T-helper 17 cell (primary cell): ENCODE data around the gene CNGB1. TPM values are rescaled to one million over a fixed set of nuclear protein-coding genes. Genes with fewer than 3 reads are reported as not detected.
"Not testable (repeated sequence)": the region's sequence is repeated elsewhere in the genome, so short reads cannot be mapped to it uniquely, and the experiment has no call there.

Source experiments
- ATAC-seq: fragments of 150-1000 bp; cut with Tn5 transposase; 2 replicates; pipeline ENCODE4 v1.10.0; 2021; ENCODE audit warnings: mild to moderate bottlenecking, moderate library complexity
- DNase-seq, 3 donors: peaks; one replicate each; pipeline versions ENCODE4 v3.0.0 to v3.0.0-alpha.2; 2020 to 2021
- H3K9me3 ChIP-seq: one replicate; pipeline ENCODE4 v1.7.0; 2013; ENCODE audit warnings: low read length, mild to moderate bottlenecking; ENCODE audit not compliant: control insufficient read depth, poor library complexity, severe bottlenecking
- H3K27ac Mint-ChIP-seq: one replicate; pipeline ENCODE4 v1.8.0; 2022; ENCODE audit warnings: mild to moderate bottlenecking, moderate library complexity, mixed read lengths
- H3K27me3 Mint-ChIP-seq: one replicate; pipeline ENCODE4 v1.8.0; 2022; ENCODE audit warnings: mixed read lengths
- H3K36me3 Mint-ChIP-seq: one replicate; pipeline ENCODE4 v1.8.0; 2022; ENCODE audit warnings: low read depth, mixed read lengths
- H3K4me1 Mint-ChIP-seq: one replicate; pipeline ENCODE4 v1.8.0; 2022; ENCODE audit warnings: mild to moderate bottlenecking, mixed read lengths
- H3K4me3 Mint-ChIP-seq: one replicate; pipeline ENCODE4 v1.8.0; 2022; ENCODE audit warnings: mild to moderate bottlenecking, moderate library complexity, mixed read lengths
- total RNA-seq, 4 donors: library from RNA in 2 of 4; stranded (reverse) in 2 of 4; gene quantifications; one replicate each; pipeline ENCODE4 v1.2.3 and lab custom pipeline; 2022 to 2026

CNGB1 gene
- total RNA-seq, 2 donors from 2014 or later: not detected

DNA sequence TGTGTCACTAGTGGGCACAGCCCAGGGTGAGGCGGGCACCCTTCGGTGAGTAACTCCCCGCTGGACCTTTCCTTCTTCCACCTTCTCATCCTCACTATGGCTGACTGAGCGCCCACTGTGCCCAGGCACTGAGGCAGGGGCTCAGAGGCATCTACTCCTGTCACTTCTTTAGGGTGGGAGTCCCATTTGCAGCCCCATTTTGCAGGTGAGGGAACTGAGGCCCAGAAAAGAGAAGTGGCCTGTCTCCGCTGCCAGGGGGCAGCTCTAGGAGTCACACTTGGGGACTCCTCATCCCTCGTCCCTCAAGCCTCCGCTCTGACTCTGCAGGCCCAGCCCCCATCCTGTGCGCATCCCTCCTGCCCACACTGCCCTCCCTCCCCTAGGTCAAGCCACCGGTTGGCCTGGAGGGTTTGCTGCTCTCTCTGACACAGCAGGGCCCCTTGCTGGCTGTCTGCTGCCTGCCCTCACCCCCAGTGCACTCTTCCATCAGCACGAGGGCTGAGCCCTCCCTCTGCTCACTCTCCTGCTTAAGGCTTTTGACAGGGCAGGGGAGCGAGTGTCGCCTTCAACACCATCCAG is 62.4 kb downstream of the CNGB1 start:
- DNase-seq (no peak), ATAC-seq (no peak)
- H3K27me3 Mint-ChIP-seq: peaks cover 21% of the 10 kb centered on the region
- no peak overlapping the region for H3K4me3 Mint-ChIP-seq
- H3K27ac Mint-ChIP-seq: no peak overlapping the region
- no peaks in the 10 kb centered on the region for H3K36me3 Mint-ChIP-seq
- H3K4me1 Mint-ChIP-seq: peaks cover 8% of the 10 kb centered on the region
- H3K9me3 ChIP-seq: no peaks in the 10 kb centered on the region

DNA sequence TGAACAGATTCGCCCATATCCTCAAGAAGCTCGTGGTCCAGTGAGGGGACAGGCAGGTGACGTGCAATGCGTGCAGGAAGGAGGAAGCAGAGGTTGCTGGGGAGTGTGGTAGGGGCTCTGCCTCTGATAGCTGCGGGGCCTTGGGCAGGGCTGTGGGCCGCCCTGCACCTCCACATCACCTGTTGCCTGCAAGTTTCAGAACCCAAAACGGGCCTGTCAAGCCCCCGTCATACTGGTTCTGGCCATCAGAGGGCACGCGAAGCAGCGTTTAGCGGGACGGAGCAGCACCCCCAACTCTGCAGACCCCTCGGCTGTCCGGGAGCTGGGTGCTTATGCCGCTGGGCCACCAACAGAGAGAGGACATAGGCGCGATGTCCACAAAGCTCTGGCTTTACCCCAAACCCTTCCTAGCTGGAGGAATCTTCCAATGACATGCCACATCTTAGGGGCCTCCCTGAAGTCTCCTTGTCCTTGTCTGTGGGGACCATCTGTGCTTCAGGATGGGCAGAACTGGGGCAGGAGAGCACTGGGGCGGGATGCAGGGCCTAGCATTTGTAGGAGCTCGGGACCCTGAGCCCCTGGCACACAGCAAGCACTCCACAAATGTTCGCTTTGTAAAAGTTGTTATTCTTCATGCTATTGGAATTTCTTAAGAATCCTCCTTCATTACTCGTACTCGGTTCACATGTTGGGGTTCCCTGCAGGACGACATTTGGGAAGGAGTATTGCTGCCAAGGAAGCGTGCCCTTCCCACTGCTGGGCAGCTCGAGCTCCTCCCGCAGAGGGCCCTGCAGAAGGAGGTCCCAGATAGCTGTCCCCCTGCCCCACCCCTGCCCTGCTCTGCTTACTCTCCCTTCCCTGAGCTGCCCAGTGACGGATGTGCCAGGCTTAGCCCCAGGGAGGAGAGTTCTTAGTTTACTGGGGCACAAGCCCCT is 64.3 kb downstream of the CNGB1 start:
- ATAC-seq: peak; percentile 58
- peaks cover 2% of the 10 kb centered on the region for H3K36me3 Mint-ChIP-seq
- no peak overlapping the region for H3K4me3 Mint-ChIP-seq
- no peak for DNase-seq
- peaks cover 24% of the 10 kb centered on the region for H3K27me3 Mint-ChIP-seq
- no peak overlapping the region for H3K27ac Mint-ChIP-seq
- H3K9me3 ChIP-seq: no peaks in the 10 kb centered on the region
- H3K4me1 Mint-ChIP-seq: peaks cover 4% of the 10 kb centered on the region

DNA sequence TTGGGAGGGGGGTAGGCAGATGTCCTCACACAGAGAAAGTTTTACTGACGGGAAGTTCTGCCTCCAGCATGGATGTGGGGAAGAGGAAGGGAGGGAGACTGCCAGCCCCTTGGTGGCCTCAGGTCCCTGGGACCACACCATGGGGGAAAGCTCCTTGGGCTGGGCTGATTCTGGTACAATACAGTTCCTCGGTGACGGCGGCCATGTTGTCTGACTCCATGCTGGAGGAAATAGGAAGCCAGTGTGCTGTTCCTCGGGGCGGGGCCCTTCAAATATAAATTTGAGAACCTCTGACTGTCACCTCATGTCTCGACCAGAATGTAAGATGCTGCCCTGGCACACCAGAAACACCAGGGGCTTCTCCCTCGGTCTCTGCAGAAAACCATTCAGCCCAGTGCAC is 66.8 kb downstream of the CNGB1 start:
- DNase-seq (no peak), ATAC-seq (no peak)
- no peaks in the 10 kb centered on the region for H3K9me3 ChIP-seq
- Mint-ChIP-seq H3K4me1 (peaks cover 8% of the 10 kb centered on the region), H3K27ac (no peak overlapping the region), H3K36me3 (peaks cover 2% of the 10 kb centered on the region), H3K27me3 (peaks cover 29% of the 10 kb centered on the region), H3K4me3 (no peak overlapping the region)

DNA sequence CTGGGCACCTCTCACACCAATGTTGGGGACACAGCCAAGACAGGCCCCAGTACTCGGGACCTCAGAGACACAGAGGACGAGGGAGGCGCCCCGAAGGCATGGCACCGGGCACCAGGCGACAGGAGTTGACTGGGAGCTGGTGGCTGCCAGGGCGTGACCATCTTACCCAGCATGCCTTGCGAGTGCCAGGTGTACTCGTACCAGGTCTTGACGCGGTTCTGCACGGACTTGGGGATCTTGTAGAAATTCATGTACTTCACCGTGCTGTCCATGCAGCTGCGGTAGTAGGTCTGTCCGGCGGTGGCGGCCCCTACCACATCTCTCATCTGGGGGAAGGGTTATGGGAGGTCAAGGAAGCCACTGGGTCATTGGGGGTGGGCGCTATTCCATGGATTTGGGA is 67.3 kb downstream of the CNGB1 start:
- Mint-ChIP-seq H3K36me3 (peaks cover 2% of the 10 kb centered on the region), H3K27ac (no peak overlapping the region), H3K4me3 (no peak overlapping the region), H3K4me1 (peaks cover 6% of the 10 kb centered on the region), H3K27me3 (peaks cover 29% of the 10 kb centered on the region)
- H3K9me3 ChIP-seq: no peaks in the 10 kb centered on the region
- ATAC-seq (no peak), DNase-seq (no peak)

DNA sequence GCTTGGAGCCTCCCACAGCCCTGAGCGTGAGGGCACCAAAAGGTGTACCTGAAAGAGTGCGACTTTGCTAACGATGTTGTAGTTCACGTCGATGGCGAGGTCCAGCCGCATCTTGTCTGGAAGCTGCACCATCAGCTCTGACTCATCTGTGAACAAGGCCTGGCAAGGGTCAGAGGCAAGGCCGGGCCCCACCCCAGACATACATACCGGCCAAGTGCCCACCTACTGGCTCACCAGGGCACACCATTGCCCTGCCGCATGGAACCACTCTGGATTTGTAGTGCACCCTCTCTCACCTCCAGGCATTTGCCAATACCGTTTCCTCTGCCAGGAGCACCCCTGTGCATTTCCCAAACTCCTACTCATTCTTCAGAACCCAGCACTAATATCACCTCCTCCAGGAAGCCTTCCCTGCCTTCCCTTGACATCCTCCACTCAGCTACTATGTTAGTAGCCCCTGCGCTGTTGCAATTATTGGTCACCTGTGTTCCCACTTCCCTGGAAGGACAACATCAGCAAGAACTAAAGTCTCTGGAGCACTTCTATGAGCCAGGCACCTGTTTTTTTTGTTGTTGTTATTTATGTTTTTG is 69.4 kb downstream of the CNGB1 start:
- Mint-ChIP-seq H3K27ac (no peak overlapping the region), H3K4me1 (peaks cover 6% of the 10 kb centered on the region), H3K36me3 (peaks cover 2% of the 10 kb centered on the region), H3K4me3 (no peak overlapping the region), H3K27me3 (peaks cover 34% of the 10 kb centered on the region)
- ATAC-seq (no peak), DNase-seq (no peak)
- H3K9me3 ChIP-seq: no peaks in the 10 kb centered on the region

DNA sequence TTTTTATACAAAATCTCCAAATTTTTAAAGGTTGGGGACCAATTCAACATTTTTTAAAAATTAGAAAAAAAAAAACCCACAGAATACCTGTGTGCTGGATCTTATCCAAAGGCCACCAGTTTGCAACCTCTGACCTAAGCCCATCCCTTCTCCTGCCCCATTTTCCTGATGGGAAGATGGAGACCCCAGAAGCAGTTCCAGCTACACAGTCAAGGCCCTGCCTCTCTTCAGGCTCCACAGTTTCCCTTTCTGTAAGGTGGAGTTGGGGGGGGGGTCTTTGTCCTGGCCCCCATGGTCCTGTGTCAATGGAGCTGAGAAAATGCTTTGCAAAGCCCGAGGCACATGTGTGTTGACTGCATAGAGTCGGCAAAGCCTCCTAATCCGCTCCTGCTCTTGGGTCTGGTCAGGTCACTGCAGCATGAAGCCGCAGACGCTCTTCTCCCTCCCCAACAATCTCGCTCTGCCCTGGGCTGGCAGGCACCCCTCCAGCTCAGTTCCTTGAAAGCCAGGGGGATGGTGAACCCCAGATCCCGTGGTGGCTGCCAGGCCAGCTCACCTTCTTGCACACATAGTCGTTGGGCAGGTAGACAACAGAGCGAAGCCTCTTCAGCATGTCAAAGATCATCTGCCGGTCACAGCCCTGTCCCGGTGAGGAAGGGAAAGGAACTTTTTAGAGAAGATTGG is 70.0 kb downstream of the CNGB1 start:
- ATAC-seq: no peak
- no peak overlapping the region for H3K27ac Mint-ChIP-seq

DNA sequence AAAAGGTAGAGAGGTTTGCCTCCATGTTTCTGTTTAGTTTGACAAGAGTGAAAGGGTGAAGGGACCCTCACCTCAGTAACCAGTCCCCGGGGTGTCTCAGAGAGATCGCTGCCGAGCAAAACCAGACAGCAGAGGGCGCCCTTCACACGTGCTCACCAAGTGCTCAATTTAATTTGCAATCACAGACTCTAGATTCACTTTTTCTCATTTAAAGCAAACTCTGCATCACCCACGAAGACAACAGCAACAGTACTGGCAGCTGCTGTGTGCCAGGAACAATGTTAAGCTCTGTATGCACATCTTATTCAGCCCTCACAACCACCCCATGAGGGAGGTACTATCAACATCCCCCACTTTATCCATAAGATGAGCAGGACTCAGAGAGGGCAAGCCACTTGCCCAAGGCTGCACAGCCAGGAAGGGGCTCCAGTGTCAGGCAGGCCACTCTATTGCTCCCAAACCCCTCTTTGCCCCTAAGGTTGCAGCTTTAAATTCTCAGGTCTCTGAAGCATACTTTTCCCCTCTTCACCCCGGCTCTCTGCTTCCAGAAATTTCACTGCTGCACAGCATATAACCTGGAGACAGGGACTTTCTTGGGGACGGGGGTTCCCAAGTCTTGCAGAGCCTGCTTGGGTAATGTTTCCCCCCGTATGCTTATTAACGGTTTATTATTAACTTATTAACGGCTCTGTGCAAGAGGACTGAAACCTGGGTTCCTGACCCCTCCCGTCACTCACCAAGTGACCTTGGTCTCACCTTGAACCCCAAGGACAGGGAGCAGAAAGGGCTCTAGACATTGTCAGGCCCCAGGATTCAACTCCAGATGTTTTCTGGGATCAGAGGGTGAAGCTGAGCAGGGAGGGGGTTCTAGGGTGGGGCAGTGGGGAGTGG is 70.9 kb downstream of the CNGB1 start:
- DNase-seq (peak; percentile 56 to 71 (median 61)), ATAC-seq (peak; percentile 83)
- Mint-ChIP-seq H3K27ac (no peak overlapping the region), H3K36me3 (peaks cover 2% of the 10 kb centered on the region), H3K27me3 (peaks cover 34% of the 10 kb centered on the region), H3K4me3 (no peak overlapping the region), H3K4me1 (peaks cover 4% of the 10 kb centered on the region)
- H3K9me3 ChIP-seq: no peaks in the 10 kb centered on the region

More for the DNA sequence above, 70.0 kb downstream of the CNGB1 start:
- no peak for DNase-seq
- Mint-ChIP-seq H3K4me3 (peak overlapping the region; percentile 15), H3K4me1 (peaks cover 4% of the 10 kb centered on the region), H3K27me3 (peaks cover 34% of the 10 kb centered on the region), H3K36me3 (peaks cover 2% of the 10 kb centered on the region)
- H3K9me3 ChIP-seq: no peaks in the 10 kb centered on the region

DNA sequence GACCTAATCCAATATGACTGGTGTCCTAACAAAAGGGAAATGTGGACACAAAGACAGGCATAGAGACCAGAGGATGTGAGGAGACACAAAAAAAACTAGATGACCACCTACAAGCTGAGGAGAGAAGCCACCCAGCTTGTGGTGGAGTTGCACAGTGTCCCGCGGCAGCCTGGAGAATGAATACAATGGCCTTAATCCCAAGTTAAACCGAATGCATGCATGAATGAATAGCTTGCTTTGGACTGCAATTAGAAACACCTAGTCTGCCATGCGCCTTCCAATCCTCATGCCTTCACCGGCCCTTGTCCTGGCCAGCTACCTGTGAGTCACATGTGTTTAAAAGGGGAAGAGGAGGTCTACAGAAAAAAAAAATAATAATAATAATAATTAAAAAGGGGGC is 72.0 kb downstream of the CNGB1 start:
- ATAC-seq: no peak
- peaks cover 13% of the 10 kb centered on the region for H3K4me1 Mint-ChIP-seq
- no peak overlapping the region for H3K27ac Mint-ChIP-seq
- H3K9me3 ChIP-seq: no peaks in the 10 kb centered on the region
- peaks cover 28% of the 10 kb centered on the region for H3K27me3 Mint-ChIP-seq
- DNase-seq: no peak
- H3K36me3 Mint-ChIP-seq: peaks cover 2% of the 10 kb centered on the region
- no peak overlapping the region for H3K4me3 Mint-ChIP-seq

DNA sequence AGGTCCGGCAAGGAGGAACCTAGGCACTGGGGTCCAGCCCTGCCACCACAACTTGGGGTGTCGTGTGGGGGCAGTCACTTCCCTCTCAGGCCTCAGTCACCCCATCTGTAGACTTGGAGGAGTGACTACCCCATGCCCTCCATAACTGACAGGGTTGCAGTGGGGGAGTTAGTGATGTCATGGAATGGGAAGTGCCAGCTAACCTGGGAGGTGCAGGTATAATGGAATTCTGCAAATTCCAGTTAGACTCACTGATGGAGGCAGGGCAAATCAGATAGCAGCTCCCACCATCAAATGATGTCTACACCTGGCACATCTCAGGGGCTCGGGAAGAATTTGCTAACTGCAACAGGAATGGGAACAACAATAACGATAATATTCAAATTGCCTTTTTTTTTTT is 72.9 kb downstream of the CNGB1 start:
- H3K27ac Mint-ChIP-seq: no peak overlapping the region
- H3K4me1 Mint-ChIP-seq: peaks cover 13% of the 10 kb centered on the region
- H3K9me3 ChIP-seq: no peaks in the 10 kb centered on the region
- H3K4me3 Mint-ChIP-seq: no peak overlapping the region
- no peak for ATAC-seq
- no peak for DNase-seq
- H3K27me3 Mint-ChIP-seq: peaks cover 22% of the 10 kb centered on the region
- H3K36me3 Mint-ChIP-seq: peaks cover 2% of the 10 kb centered on the region

DNA sequence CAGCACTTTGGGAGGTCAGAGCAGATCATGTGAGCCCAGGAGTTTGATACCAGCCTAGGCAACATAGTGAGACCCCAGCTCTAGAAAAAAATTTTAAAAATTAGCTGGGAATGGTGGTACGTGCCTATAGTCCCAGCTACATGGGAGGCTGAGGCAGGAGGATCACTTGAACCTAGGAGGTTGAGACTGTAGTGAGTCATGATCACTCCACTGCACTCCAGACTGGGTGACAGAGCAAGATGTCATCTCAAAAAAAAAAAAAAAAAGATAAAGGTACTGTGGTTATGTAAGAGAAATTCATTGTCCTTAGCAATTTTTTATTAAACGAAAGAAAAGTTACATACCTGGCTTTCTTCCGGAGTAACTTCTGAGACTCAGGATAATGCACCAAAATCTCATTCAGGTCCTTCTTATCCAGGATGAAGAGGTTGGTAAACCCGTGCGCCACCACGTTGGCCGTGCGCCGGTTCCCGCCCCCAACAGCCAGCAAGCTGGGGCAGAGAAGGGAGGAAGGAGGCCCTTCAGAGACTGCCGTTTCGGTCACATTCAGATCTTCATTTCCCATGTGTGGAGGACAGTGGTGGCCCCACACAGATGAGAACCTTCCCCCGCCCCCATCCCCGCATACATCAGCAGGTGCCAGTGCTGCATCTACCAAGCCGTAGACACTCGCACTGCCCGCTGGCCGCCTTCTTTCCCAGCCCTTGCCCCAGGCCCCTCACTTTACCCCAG is 73.7 kb downstream of the CNGB1 start:
- H3K9me3 ChIP-seq: no peaks in the 10 kb centered on the region
- peaks cover 3% of the 10 kb centered on the region for H3K36me3 Mint-ChIP-seq
- peaks cover 25% of the 10 kb centered on the region for H3K27me3 Mint-ChIP-seq
- ATAC-seq: no peak
- H3K4me3 Mint-ChIP-seq: no peak overlapping the region
- no peak overlapping the region for H3K27ac Mint-ChIP-seq
- peaks cover 18% of the 10 kb centered on the region for H3K4me1 Mint-ChIP-seq
- no peak for DNase-seq

DNA sequence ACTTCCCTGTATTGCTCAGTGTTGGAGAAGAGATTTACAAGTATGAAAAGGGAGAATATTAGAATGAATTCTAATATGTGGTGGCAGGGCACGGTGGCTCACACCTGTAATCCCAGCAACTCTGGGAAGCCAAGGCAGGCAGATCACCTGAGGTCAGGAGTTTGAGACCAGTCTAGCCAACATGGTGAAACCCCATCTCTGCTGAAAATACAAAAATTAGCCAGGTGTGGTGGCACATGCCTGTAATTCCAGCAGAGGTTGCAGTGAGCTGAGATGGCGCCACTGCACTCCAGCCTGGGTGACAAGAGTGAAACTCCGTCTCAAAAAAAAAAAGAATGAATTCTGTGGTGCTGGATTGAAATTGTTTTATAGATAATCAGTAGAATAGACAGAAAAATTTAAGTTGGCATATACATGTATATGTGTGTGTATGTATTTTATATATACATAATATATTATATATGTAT is 75.8 kb downstream of the CNGB1 start:
- not testable (repeated sequence) for ATAC-seq, DNase-seq, H3K27ac Mint-ChIP-seq, H3K9me3 ChIP-seq, H3K36me3 Mint-ChIP-seq, H3K4me3 Mint-ChIP-seq
- H3K27me3 Mint-ChIP-seq: peaks cover 27% of the 10 kb centered on the region
- H3K4me1 Mint-ChIP-seq: peaks cover 18% of the 10 kb centered on the region
